Astrocyte (in vitro differentiated cells and primary cell): ENCODE results near the gene ADIPOQ. TPM values are rescaled to one million over a fixed set of nuclear protein-coding genes. Genes with fewer than 3 reads are reported as not detected.

Experiments used
- DNase-seq: peaks from one replicate; pipeline ENCODE4 v3.0.0-alpha.2; 2010; ENCODE audit warnings: low read depth
- FAIRE-seq: peaks from 2 replicates; lab custom pipeline; 2011; peaks lifted over from hg19 to GRCh38; lab: Jason Lieb, UNC
- H2AFZ ChIP-seq: 2 replicates; pipeline ENCODE4 v1.6.0; 2012; ENCODE audit warnings: low read depth, low read length, inconsistent platforms
- H3K27ac ChIP-seq: 2 replicates; pipeline ENCODE4 v1.5.1; 2011; ENCODE audit warnings: low read depth, low read length, inconsistent platforms
- H3K27me3 ChIP-seq: 2 replicates; pipeline ENCODE4 v1.6.0; 2011; ENCODE audit warnings: low read length, inconsistent platforms; ENCODE audit not compliant: insufficient read depth
- H3K36me3 ChIP-seq: 2 replicates; pipeline ENCODE4 v1.5.1; 2011; ENCODE audit warnings: low read length, inconsistent platforms; ENCODE audit not compliant: insufficient read depth
- H3K4me1 ChIP-seq: 2 replicates; pipeline ENCODE4 v1.5.1; 2011; ENCODE audit warnings: low read length, inconsistent platforms; ENCODE audit not compliant: insufficient read depth
- H3K4me2 ChIP-seq: 2 replicates; pipeline ENCODE4 v1.6.0; 2012; ENCODE audit warnings: low read length, inconsistent platforms
- H3K4me3 ChIP-seq: 2 replicates; pipeline ENCODE4 v1.5.1; 2011; ENCODE audit warnings: low read depth, mild to moderate bottlenecking, low read length, inconsistent platforms; ENCODE audit not compliant: insufficient read depth
- H3K79me2 ChIP-seq: 2 replicates; pipeline ENCODE4 v1.6.0; 2012; ENCODE audit warnings: mild to moderate bottlenecking, low read length, inconsistent platforms; ENCODE audit not compliant: insufficient read depth
- H3K9ac ChIP-seq: 2 replicates; pipeline ENCODE4 v1.6.0; 2012; ENCODE audit warnings: mild to moderate bottlenecking, low read length, inconsistent platforms
- H3K9me3 ChIP-seq: 2 replicates; pipeline ENCODE4 v1.5.1; 2012; ENCODE audit warnings: low read depth, mild to moderate bottlenecking, low read length, inconsistent platforms; ENCODE audit not compliant: insufficient read depth
- H4K20me1 ChIP-seq: 2 replicates; pipeline ENCODE4 v1.6.0; 2012; ENCODE audit warnings: low read length, inconsistent platforms; ENCODE audit not compliant: insufficient read depth
- H3K27ac Mint-ChIP-seq: one replicate; pipeline ENCODE4 v1.8.0; 2021; ENCODE audit warnings: mild to moderate bottlenecking, mixed read lengths; ENCODE audit not compliant: unreplicated experiment
- H3K27me3 Mint-ChIP-seq: one replicate; pipeline ENCODE4 v1.8.0; 2021; ENCODE audit warnings: low read depth, mixed read lengths; ENCODE audit not compliant: unreplicated experiment
- H3K36me3 Mint-ChIP-seq: one replicate; pipeline ENCODE4 v1.8.0; 2021; ENCODE audit warnings: low read depth, mixed read lengths; ENCODE audit not compliant: unreplicated experiment
- H3K4me1 Mint-ChIP-seq: one replicate; pipeline ENCODE4 v1.8.0; 2021; ENCODE audit warnings: low read depth, mixed read lengths; ENCODE audit not compliant: unreplicated experiment
- H3K4me3 Mint-ChIP-seq: one replicate; pipeline ENCODE4 v1.8.0; 2021; ENCODE audit warnings: mild to moderate bottlenecking, moderate library complexity, mixed read lengths; ENCODE audit not compliant: unreplicated experiment
- H3K9me3 Mint-ChIP-seq: one replicate; pipeline ENCODE4 v1.8.0; 2021; ENCODE audit warnings: mild to moderate bottlenecking, mixed read lengths; ENCODE audit not compliant: unreplicated experiment
- EZH2 ChIP-seq: IDR thresholded peaks from 2 replicates; pipeline ENCODE4 v1.6.1; 2012; ENCODE audit warnings: mild to moderate bottlenecking, low read length, inconsistent platforms; ENCODE audit not compliant: insufficient read depth
- total RNA-seq: library from RNA; stranded (reverse); gene quantifications from 2 replicates; pipeline ENCODE4 v1.2.1, GENCODE V29; 2021
- TF ChIP-seq, protein P1 (sequence below): IDR thresholded peaks from 2 replicates; pipeline ENCODE4 v1.5.1; 2011; ENCODE audit warnings: low read depth, mild to moderate bottlenecking, inconsistent platforms, low read length, moderate library complexity; ENCODE audit not compliant: insufficient read depth

Gene ADIPOQ
- total RNA-seq, 1 donor from 2014 or later: not detected

DNA sequence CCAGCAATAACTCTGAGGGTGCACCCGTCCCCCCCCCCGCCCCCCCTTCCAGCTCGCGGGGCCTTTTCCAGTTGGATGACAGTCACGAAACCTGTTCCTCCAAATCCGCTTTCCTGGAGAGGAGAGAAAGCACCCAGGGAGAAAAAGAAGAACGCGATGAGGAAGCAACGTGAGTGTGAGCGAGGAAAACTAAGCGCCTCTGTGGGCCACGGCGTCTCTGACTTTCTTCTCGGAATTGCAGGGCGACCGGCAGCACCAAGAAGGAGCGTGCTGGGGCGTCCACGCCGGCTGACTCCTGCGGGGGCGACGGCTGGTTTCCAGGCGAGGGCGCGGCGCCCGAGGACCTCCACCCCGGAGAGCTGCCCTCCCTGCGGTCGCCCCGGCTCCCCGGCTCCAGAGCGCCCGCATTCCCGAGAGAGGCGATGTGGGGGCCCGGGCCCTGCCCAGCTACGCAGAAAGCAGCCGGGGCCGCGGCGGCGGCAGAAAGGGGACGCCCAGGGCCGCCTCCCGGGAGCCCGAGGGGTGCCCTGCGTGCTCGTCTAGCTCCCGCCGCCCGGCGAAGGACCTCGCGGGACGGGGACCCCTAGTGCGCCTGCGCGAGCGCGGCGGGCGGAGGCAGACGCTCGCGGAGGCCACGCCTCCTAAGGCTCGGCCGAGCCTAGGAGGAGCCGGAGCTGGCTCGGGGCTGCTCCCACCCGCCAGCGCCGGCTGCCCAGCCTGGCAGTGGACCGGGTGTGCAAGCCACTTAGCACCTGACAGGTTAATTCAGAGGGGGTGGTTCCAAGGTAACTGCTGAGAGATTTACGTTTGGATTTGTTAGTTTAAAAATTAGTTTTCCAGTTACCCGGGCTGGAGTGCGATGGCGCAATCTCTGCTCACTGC, 15.3 kb upstream of the ADIPOQ start:
- Mint-ChIP-seq H3K4me1 (peaks cover 14% of the 10 kb centered on the region), H3K27me3 (peaks cover 42% of the 10 kb centered on the region), H3K4me3 (peak overlapping the region; percentile 77), H3K27ac (no peak overlapping the region), H3K36me3 (peaks cover 2% of the 10 kb centered on the region), H3K9me3 (peaks cover 1% of the 10 kb centered on the region)
- FAIRE-seq (no peak), DNase-seq (peak; percentile 30)
- no peaks in the 10 kb centered on the region for H3K9me3 ChIP-seq
- H3K27ac ChIP-seq: peak overlapping the region; percentile 40
- H3K4me3 ChIP-seq: peak overlapping the region; percentile 69
- peak overlapping the region; percentile 90 for H3K4me2 ChIP-seq
- peaks cover 8% of the 10 kb centered on the region for H4K20me1 ChIP-seq
- H2AFZ ChIP-seq: peak overlapping the region; percentile 81
- peaks cover 44% of the 10 kb centered on the region for H3K27me3 ChIP-seq
- H3K4me1 ChIP-seq: peaks cover 26% of the 10 kb centered on the region
- H3K79me2 ChIP-seq: no peaks in the 10 kb centered on the region
- H3K9ac ChIP-seq: peak overlapping the region; percentile 78
- TF ChIP-seq, protein P1, sequence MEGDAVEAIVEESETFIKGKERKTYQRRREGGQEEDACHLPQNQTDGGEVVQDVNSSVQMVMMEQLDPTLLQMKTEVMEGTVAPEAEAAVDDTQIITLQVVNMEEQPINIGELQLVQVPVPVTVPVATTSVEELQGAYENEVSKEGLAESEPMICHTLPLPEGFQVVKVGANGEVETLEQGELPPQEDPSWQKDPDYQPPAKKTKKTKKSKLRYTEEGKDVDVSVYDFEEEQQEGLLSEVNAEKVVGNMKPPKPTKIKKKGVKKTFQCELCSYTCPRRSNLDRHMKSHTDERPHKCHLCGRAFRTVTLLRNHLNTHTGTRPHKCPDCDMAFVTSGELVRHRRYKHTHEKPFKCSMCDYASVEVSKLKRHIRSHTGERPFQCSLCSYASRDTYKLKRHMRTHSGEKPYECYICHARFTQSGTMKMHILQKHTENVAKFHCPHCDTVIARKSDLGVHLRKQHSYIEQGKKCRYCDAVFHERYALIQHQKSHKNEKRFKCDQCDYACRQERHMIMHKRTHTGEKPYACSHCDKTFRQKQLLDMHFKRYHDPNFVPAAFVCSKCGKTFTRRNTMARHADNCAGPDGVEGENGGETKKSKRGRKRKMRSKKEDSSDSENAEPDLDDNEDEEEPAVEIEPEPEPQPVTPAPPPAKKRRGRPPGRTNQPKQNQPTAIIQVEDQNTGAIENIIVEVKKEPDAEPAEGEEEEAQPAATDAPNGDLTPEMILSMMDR: no peak
- no peaks in the 10 kb centered on the region for H3K36me3 ChIP-seq

DNA sequence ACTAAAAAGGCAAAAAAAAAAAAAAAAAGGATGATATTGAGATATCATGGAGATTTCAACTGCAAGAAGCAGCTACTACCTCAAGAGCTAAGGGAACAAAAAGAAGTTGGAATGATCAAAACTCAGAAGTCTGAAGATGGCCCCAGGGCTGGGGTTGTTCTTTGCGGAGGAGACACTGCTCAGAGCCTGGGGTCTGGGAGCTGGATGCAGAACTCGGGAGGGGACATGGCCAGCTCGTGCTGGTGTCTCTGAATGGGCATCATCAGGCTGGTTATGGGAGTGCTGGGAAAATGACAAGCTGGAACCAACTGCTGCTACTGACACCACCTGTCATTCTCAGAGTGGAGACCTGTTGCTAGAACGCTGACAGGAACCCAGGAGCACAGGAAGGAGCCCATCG, 14.2 kb upstream of the ADIPOQ start:
- peaks cover 23% of the 10 kb centered on the region for H3K4me1 ChIP-seq
- peaks cover 48% of the 10 kb centered on the region for H3K27me3 ChIP-seq
- FAIRE-seq: no peak
- no peak for DNase-seq
- Mint-ChIP-seq H3K27me3 (peaks cover 48% of the 10 kb centered on the region), H3K4me3 (no peak overlapping the region), H3K27ac (no peak overlapping the region), H3K9me3 (peaks cover 1% of the 10 kb centered on the region), H3K4me1 (peaks cover 12% of the 10 kb centered on the region), H3K36me3 (peaks cover 2% of the 10 kb centered on the region)
- no peaks in the 10 kb centered on the region for H3K79me2 ChIP-seq
- no peaks in the 10 kb centered on the region for H3K9me3 ChIP-seq
- H3K9ac ChIP-seq: no peak overlapping the region
- H2AFZ ChIP-seq: no peak overlapping the region
- TF ChIP-seq EZH2: no peak
- TF ChIP-seq, protein P1: no peak
- peaks cover 8% of the 10 kb centered on the region for H4K20me1 ChIP-seq
- H3K4me2 ChIP-seq: no peak overlapping the region
- H3K27ac ChIP-seq: no peak overlapping the region
- no peak overlapping the region for H3K4me3 ChIP-seq
- no peaks in the 10 kb centered on the region for H3K36me3 ChIP-seq

DNA sequence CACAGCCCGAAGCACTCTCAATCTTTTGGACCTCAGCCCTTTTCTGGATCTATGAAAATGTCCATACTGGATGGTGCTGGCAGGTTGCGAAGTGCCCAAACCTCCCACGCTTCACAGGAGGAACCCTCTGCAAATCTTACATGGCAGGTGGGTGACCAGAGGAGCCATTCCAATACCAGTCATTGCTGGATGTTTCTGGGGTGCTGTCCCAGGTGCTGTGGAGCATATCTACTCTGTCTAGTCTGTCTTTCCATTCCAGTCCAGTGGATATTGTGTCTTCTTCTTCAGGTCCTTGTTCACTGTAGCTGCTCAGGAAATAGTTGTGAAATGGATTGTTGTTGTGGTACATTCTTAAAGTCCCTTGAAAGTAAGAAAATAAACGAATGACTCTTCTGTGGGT, 10.7 kb upstream of the ADIPOQ start:
- peaks cover 50% of the 10 kb centered on the region for H3K27me3 Mint-ChIP-seq
- Histone ChIP-seq H3K27me3 (peaks cover 48% of the 10 kb centered on the region), H3K4me3 (no peak overlapping the region), H3K79me2 (no peaks in the 10 kb centered on the region), H3K4me2 (no peak overlapping the region), H3K36me3 (no peaks in the 10 kb centered on the region), H3K9me3 (no peaks in the 10 kb centered on the region), H4K20me1 (no peaks in the 10 kb centered on the region), H3K4me1 (no peaks in the 10 kb centered on the region), H3K9ac (no peak overlapping the region), H2AFZ (no peak overlapping the region), H3K27ac (no peak overlapping the region)
- H3K9me3 Mint-ChIP-seq: peaks cover 1% of the 10 kb centered on the region
- H3K27ac Mint-ChIP-seq: no peak overlapping the region
- peaks cover 2% of the 10 kb centered on the region for H3K36me3 Mint-ChIP-seq
- no peak for DNase-seq
- no peak overlapping the region for H3K4me3 Mint-ChIP-seq
- no peaks in the 10 kb centered on the region for H3K4me1 Mint-ChIP-seq
- no peak for FAIRE-seq
- TF ChIP-seq, protein P1: no peak
- no peak for TF ChIP-seq EZH2
